Right lobe of liver (tissue), 6 donors: ENCODE measurements around the gene ELL. TPM values are rescaled to one million over a fixed set of nuclear protein-coding genes. Genes with fewer than 3 reads are reported as not detected.
A peak's percentile ranks its signal among the peaks of the same experiment; 100 is the strongest.

Experiments used
- ATAC-seq, 4 donors: fragments of 200-7000 bp; cut with Tn5 transposase; one replicate each; pipeline ENCODE4 v1.9.1; 2020; ENCODE audit warnings: mild to moderate bottlenecking in 4 of 4, moderate library complexity in 4 of 4
- DNase-seq, 3 donors: peaks; one replicate each; pipeline ENCODE4 v3.0.0-alpha.2; 2020
- H3K27ac ChIP-seq, 3 donors: fragments of 200-600 bp; one replicate each; pipeline ENCODE4 v1.8.0; 2022
- H3K27me3 ChIP-seq, 2 donors: fragments of 200-600 bp; one replicate each; pipeline ENCODE4 v1.8.0; 2022
- H3K36me3 ChIP-seq, 4 donors: fragments of 200-600 bp; sonication (generic) in 1 of 4; one replicate each; pipeline versions ENCODE4 v1.5.1 to v1.8.0; 2017 to 2022; ENCODE audit warnings: control low read depth in 1 of 4
- H3K4me1 ChIP-seq, 4 donors: fragments of 200-600 bp; sonication (generic) in 1 of 4; one replicate each; pipeline versions ENCODE4 v1.5.1 to v1.8.0; 2017 to 2022; ENCODE audit warnings: control low read depth in 1 of 4
- H3K4me3 ChIP-seq, 3 donors: fragments of 200-600 bp; one replicate each; pipeline ENCODE4 v1.8.0; 2022
- H3K9me3 ChIP-seq, 4 donors: fragments of 200-600 bp; sonication (generic) in 1 of 4; one replicate each; pipeline versions ENCODE4 v1.5.1 to v1.8.0; 2017 to 2022; ENCODE audit warnings: control low read depth in 1 of 4
- POLR2A ChIP-seq: fragments of 450-650 bp; IDR thresholded peaks from one replicate; pipeline ENCODE4 v1.6.1; 2017; ENCODE audit warnings: antibody characterized with exemption, mild to moderate bottlenecking
- WGBS: methylation state at CpG from one replicate; pipeline ENCODE4 v1.1.6; 2018; ENCODE audit warnings: low coverage, low lambda C conversion rate; ENCODE audit not compliant: insufficient coverage; ENCODE audit errors: missing lambda C conversion rate; 5-methylcytosine and 5-hydroxymethylcytosine counted together
- intact Hi-C, 2 donors: fragments of 100-400 bp; cut with DNase I; formaldehyde crosslinking; loops; one replicate each; pipeline versions ENCODE4 v1.11.2 to v1.14.1; 2022
- total RNA-seq, 6 experiments: library from RNA; depleted of rRNA in 2 of 6; stranded (reverse); fragments of >200 nt in 2 of 6; fragmentation: NEBNext Ultra II Directional in 3 of 6; extraction: Animal tissue kit (Norgen Biotek cat#: 25700) in 3 of 6; gene quantifications; one replicate each; pipeline versions ENCODE4 v1.1.0 to v1.2.4, GENCODE V29; 2016 to 2023
- TF ChIP-seq, protein P1 (sequence below), 4 donors: fragments of 200-600 bp in 3 of 4; fragments of 450-650 bp in 1 of 4; IDR thresholded peaks; one replicate each; pipeline versions ENCODE4 v1.5.1 to v1.8.0; 2016 to 2022; ENCODE audit warnings: antibody characterized with exemption in 4 of 4, mild to moderate bottlenecking in 2 of 4
- donor health status: DM: no; HTN: yes; CAD: no.
- donor health status: DM: no; HTN: no; CAD: no.
- donor health status: DM: no; HTN: no; CAD: no.
- donor health status: DM: no; HTN: yes; CAD: no.
- donor health status: DM: no; HTN: yes; CAD: no.

Gene ELL
- total RNA-seq, 6 experiments from 2014 or later = 5.3 to 11.9 (median 8.6) TPM

DNA sequence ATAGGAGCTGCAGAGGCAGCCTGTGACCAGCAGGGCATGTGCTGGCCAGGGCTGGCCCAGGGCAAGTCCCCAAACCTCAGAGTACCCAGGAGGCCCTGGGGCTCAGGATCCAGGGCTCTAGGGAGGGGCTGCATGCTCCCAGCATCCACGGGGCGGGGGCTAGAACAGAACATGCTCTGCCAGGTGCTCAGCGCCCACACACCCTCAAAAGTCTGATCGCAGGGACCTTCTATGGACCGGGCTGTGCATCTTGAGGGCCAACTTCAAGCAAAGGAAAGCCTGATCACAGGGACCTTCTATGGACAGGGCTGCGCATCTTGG lies 33.5 kb downstream of the ELL start:
- Histone ChIP-seq H3K36me3 (no peaks in the 10 kb centered on the region), H3K9me3 (no peaks in the 10 kb centered on the region), H3K27ac (peak overlapping the region in 2 of 3 donors; percentile 73 to 75), H3K4me1 (peaks cover 4 to 36% (median 18%) of the 10 kb centered on the region in 4 donors), H3K4me3 (no peak overlapping the region), H3K27me3 (no peaks in the 10 kb centered on the region)
- ATAC-seq (peak; percentile 25 to 48 (median 28)), DNase-seq (no peak)
- intact Hi-C loops = no loop called here
- TF ChIP-seq, protein P1, sequence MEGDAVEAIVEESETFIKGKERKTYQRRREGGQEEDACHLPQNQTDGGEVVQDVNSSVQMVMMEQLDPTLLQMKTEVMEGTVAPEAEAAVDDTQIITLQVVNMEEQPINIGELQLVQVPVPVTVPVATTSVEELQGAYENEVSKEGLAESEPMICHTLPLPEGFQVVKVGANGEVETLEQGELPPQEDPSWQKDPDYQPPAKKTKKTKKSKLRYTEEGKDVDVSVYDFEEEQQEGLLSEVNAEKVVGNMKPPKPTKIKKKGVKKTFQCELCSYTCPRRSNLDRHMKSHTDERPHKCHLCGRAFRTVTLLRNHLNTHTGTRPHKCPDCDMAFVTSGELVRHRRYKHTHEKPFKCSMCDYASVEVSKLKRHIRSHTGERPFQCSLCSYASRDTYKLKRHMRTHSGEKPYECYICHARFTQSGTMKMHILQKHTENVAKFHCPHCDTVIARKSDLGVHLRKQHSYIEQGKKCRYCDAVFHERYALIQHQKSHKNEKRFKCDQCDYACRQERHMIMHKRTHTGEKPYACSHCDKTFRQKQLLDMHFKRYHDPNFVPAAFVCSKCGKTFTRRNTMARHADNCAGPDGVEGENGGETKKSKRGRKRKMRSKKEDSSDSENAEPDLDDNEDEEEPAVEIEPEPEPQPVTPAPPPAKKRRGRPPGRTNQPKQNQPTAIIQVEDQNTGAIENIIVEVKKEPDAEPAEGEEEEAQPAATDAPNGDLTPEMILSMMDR (IDR thresholded peaks at IDR 0.05) = peak in 2 of 4 donors; percentile 26 to 40
- TF ChIP-seq POLR2A = no peak
- WGBS = 60% methylated on average over 1 of the region's 6 CpGs

DNA sequence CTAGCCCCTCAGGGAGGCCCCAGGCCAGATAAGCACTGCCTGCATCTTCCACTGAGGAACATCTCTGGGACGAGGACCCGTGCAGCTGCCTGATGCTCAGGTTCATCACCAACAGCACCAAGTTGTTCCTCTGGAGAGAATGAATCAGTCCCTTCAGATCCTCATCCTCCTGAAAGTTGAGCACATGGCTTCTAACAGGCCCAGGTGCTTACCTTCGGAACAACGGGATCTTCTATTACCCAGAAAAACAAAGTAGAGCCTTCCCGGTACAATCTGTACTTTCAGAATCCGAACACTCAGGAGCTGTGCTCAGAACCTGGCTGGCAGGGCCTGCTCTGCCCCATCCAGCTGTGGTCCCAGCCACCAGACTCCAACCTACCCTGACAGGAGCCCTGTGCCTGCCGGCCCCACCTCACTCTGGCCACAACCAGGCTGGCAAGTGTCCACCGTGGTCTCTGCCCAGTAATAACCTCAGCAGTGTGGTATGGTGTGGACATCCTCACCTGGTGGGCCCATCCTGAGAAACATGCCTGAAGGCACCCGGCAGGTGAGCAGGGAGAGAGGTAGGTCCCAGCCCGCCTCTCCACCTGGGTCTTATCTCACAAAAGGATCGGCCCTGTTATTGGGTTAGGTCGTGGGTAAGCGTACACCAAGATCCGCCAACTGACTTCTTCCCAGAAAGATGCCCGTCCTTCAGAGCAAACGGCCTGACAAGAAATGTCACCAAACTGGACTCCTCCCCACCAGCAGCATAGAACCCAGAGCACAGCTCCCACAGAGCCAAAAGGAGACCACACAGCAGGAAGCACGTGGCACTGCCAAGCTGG lies 34.1 kb downstream of the ELL start:
- Histone ChIP-seq H3K27me3 (no peaks in the 10 kb centered on the region), H3K4me3 (no peak overlapping the region), H3K4me1 (peaks cover 4 to 30% (median 18%) of the 10 kb centered on the region in 4 donors), H3K27ac (peak overlapping the region in 2 of 3 donors; percentile 73 to 75), H3K9me3 (no peaks in the 10 kb centered on the region), H3K36me3 (no peaks in the 10 kb centered on the region)
- WGBS = 78% methylated on average over 8 of the region's 17 CpGs
- TF ChIP-seq POLR2A = no peak
- TF ChIP-seq, protein P1 (IDR thresholded peaks at IDR 0.05) = peak in 1 of 4 donors; percentile 21
- intact Hi-C loops = no loop called here
- no peak for DNase-seq
- ATAC-seq = no peak

DNA sequence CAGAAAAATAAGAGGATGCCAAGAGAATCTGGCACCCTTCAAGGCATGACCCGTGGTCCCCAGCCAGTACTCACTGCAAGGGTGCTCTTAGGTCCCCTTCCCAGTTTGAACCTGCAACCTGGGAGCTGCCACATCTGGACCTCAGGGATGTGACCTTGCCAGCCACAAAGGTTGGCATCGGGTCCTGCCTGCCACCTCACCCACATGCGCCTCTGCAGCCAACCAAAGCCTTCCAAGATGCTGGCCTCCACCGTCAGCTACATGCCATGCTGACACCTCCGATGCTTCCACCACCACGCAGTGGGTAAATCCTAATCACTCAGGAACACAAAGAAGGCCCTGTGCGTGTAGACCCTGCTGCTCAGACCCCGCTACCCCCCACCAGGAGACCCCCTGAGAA lies 35.1 kb downstream of the ELL start:
- DNase-seq (no peak), ATAC-seq (no peak)
- WGBS = no CpG with 5 or more reads among the region's 8 CpGs
- no peaks in the 10 kb centered on the region for H3K9me3 ChIP-seq
- no peak overlapping the region for H3K4me3 ChIP-seq
- H3K4me1 ChIP-seq = peaks cover 4 to 30% (median 18%) of the 10 kb centered on the region in 4 donors
- no peaks in the 10 kb centered on the region for H3K27me3 ChIP-seq
- H3K36me3 ChIP-seq = no peaks in the 10 kb centered on the region
- intact Hi-C loops = no loop called here
- TF ChIP-seq POLR2A = no peak
- TF ChIP-seq, protein P1 (IDR thresholded peaks at IDR 0.05) = no peak
- no peak overlapping the region for H3K27ac ChIP-seq

DNA sequence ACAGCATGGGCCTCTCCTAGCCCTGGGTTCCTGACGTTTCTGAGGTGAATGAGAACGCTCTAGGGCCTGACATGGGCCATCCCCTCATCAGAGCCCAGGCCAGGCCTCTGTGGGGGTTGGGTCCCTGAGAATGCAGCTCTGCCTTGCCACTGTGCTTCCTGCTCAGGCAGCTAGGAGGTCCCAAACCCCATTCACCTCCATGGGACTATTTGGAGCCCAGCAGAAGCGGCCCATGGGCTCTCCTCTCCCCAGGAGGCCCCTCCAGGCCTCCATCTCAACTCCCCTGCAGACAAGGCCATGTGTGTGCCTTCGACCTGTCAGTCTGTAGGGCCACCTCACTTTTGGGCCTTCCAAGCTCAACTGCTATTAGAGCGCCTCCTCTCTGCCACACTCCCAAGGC lies 36.9 kb downstream of the ELL start:
- WGBS = 93% methylated on average over 3 of the region's 5 CpGs
- Histone ChIP-seq H3K9me3 (no peaks in the 10 kb centered on the region), H3K27me3 (no peaks in the 10 kb centered on the region), H3K4me1 (peaks cover 4 to 42% (median 22%) of the 10 kb centered on the region in 4 donors), H3K27ac (no peak overlapping the region), H3K4me3 (no peak overlapping the region), H3K36me3 (no peaks in the 10 kb centered on the region)
- intact Hi-C loops = no loop called here
- DNase-seq (no peak), ATAC-seq (no peak)
- no peak for TF ChIP-seq POLR2A
- TF ChIP-seq, protein P1 (IDR thresholded peaks at IDR 0.05) = no peak
